GM04504 (cell line): ENCODE measurements around the gene MPG.
"Not testable (repeated sequence)": the region's sequence is repeated elsewhere in the genome, so short reads cannot be mapped to it uniquely, and the experiment has no call there.

Source experiments
- DNase-seq: peaks from one replicate; pipeline ENCODE4 v3.0.0-alpha.2; 2012; ENCODE audit warnings: low read depth

MPG gene

GRCh38 chr16:114327-114726 lies 36.3 kb downstream of the MPG start:
- no peak for DNase-seq

GRCh38 chr16:116015-116414 lies 38.0 kb downstream of the MPG start:
- no peak for DNase-seq

- DNase-seq, result no peak
These were observed 39.6 kb downstream of the MPG start for GRCh38 chr16:117379-118365.

GRCh38 chr16:118857-119256 lies 40.8 kb downstream of the MPG start:
- DNase-seq, result no peak

- DNase-seq, result no peak
These were observed 41.3 kb downstream of the MPG start for GRCh38 chr16:119295-119694.

GRCh38 chr16:119835-120491 lies 41.9 kb downstream of the MPG start:
- no peak for DNase-seq

- no peak for DNase-seq
These were observed 42.7 kb downstream of the MPG start for GRCh38 chr16:120756-121155.

- DNase-seq, result no peak
These were observed 44.3 kb downstream of the MPG start for GRCh38 chr16:122361-122760.

- not testable (repeated sequence) for DNase-seq
These were observed 45.7 kb downstream of the MPG start for GRCh38 chr16:123558-124350.

GRCh38 chr16:125011-125410 lies 47.0 kb downstream of the MPG start:
- no peak for DNase-seq

GRCh38 chr16:129075-129474 lies 51.0 kb downstream of the MPG start:
- no peak for DNase-seq

- DNase-seq, result no peak
These were observed 52.6 kb downstream of the MPG start for GRCh38 chr16:130533-131173.

GRCh38 chr16:132120-132519 lies 54.1 kb downstream of the MPG start:
- DNase-seq, result no peak

- DNase-seq, result no peak
These were observed 55.7 kb downstream of the MPG start for GRCh38 chr16:133716-134115.
